HepG2 (cell line): ENCODE results near the gene NPC2. TPM values are rescaled to one million over a fixed set of nuclear protein-coding genes. Genes with fewer than 3 reads are reported as not detected.

Experiments
- ATAC-seq: fragments of 200-7000 bp; cut with Tn5 transposase; 3 replicates; pipeline ENCODE4 v1.9.1; 2020; ENCODE audit warnings: mild to moderate bottlenecking, moderate library complexity
- BruUV-seq: library from RNA; stranded (reverse); fragments of 400-500 nt; replicated peaks from 2 replicates; lab custom pipeline; 2021; lab: Mats Ljungman, UMichigan
- CTCF ChIA-PET: fragments of 300-600 bp; formaldehyde crosslinking; extraction: SDS; loops from one replicate; lab custom pipeline; 2021; ENCODE audit warnings: low total read pairs, inconsistent platforms, low intra/inter-chr PET ratio; lab: Yijun Ruan, JAX
- POLR2A ChIA-PET: fragments of 350-600 bp; sonication (Branson Sonifier 250); formaldehyde crosslinking; loops from one replicate; lab custom pipeline; 2020; ENCODE audit warnings: antibody characterized with exemption, inconsistent platforms; lab: Yijun Ruan, JAX
- DNase-seq: peaks from one replicate; pipeline ENCODE4 v3.0.0-alpha.2; 2015; ENCODE audit warnings: low spot score
- FAIRE-seq: peaks from 3 replicates; lab custom pipeline; 2011; peaks lifted over from hg19 to GRCh38; lab: Jason Lieb, UNC
- H2AFZ ChIP-seq: one replicate; pipeline ENCODE4 v1.6.1; 2011; ENCODE audit warnings: low read length, inconsistent platforms
- H3K27ac ChIP-seq: fragments of 300-600 bp; 3 replicates; pipeline ENCODE4 v1.8.0; 2011; ENCODE audit warnings: mixed run types, mild to moderate bottlenecking, mixed read lengths, low read length, inconsistent platforms; ENCODE audit not compliant: insufficient read depth; ENCODE audit errors: extremely low read length
- H3K27me3 ChIP-seq, 2 experiments: fragments of 200-600 bp in 1 of 2; 2 replicates in 1 of 2; 3 replicates in 1 of 2; pipeline versions ENCODE4 v1.6.0 to v1.8.0; 2011; ENCODE audit warnings: low read length in 2 of 2, mild to moderate bottlenecking in 2 of 2, moderate library complexity in 2 of 2, inconsistent platforms in 1 of 2; ENCODE audit not compliant: insufficient read depth in 2 of 2, control insufficient read depth in 1 of 2
- H3K36me3 ChIP-seq, 2 experiments: fragments of 200-600 bp in 1 of 2; replicated peaks in 1 of 2; 2 replicates in 1 of 2; 3 replicates in 1 of 2; pipeline versions ENCODE4 v1.5.1 to v1.8.0; 2011; ENCODE audit warnings: low read length in 2 of 2, inconsistent platforms in 1 of 2; ENCODE audit not compliant: insufficient read depth in 2 of 2, control insufficient read depth in 1 of 2
- H3K4me1 ChIP-seq: 2 replicates; pipeline ENCODE4 v1.5.1; 2012; ENCODE audit warnings: low read length, inconsistent platforms; ENCODE audit not compliant: insufficient read depth
- H3K4me2 ChIP-seq: 2 replicates; pipeline ENCODE4 v1.6.0; 2011; ENCODE audit warnings: low read depth, low read length, inconsistent platforms
- H3K4me3 ChIP-seq, 3 experiments: fragments of 200-600 bp in 1 of 3; sonication (generic), shearing (Covaris generic) in 1 of 3; replicated peaks in 1 of 3; 2 replicates each; pipeline ENCODE4 v1.5.1; 2011 to 2016; ENCODE audit warnings: low read length in 3 of 3, inconsistent platforms in 2 of 3, low read depth in 2 of 3, mild to moderate bottlenecking in 2 of 3, control low read depth in 1 of 3, mixed read lengths in 1 of 3; ENCODE audit not compliant: insufficient read depth in 1 of 3
- H3K79me2 ChIP-seq: one replicate; pipeline ENCODE4 v1.6.1; 2011; ENCODE audit warnings: low read length, inconsistent platforms; ENCODE audit not compliant: insufficient read depth
- H3K9ac ChIP-seq: 2 replicates; pipeline ENCODE4 v1.6.0; 2011; ENCODE audit warnings: mild to moderate bottlenecking, low read depth, low read length, inconsistent platforms; ENCODE audit not compliant: insufficient read depth
- H3K9me3 ChIP-seq: 2 replicates; pipeline ENCODE4 v1.5.1; 2012; ENCODE audit warnings: mild to moderate bottlenecking, low read length
- H4K20me1 ChIP-seq: 2 replicates; pipeline ENCODE4 v1.6.0; 2011; ENCODE audit warnings: inconsistent platforms, mild to moderate bottlenecking, low read length, moderate library complexity; ENCODE audit not compliant: insufficient read depth
- CBX2 ChIP-seq, 2 experiments: fragments of 200-600 bp in 1 of 2; sonication (generic); formaldehyde crosslinking in 1 of 2; IDR thresholded peaks; 2 replicates each; pipeline versions ENCODE4 v1.7.0 to v1.8.1; 2018 to 2022; ENCODE audit warnings: low read depth in 2 of 2, low read length in 1 of 2, mild to moderate bottlenecking in 1 of 2, missing genetic modification reagents in 1 of 2
- NR2F2 ChIP-seq: IDR thresholded peaks from 2 replicates; pipeline ENCODE4 v1.6.1; 2012; ENCODE audit warnings: low read depth, inconsistent platforms, borderline replicate concordance
- REPIN1 ChIP-seq: sonication (generic); formaldehyde crosslinking; IDR thresholded peaks from 2 replicates; pipeline ENCODE4 v1.8.0; 2022; ENCODE audit warnings: missing genetic modification reagents, low read depth, mild to moderate bottlenecking, borderline replicate concordance
- SMC3 ChIP-seq: IDR thresholded peaks from 2 replicates; pipeline ENCODE4 v1.6.1; 2011; ENCODE audit warnings: low read length, improper control_type of control experiment
- SNAPC2 ChIP-seq: sonication (generic); formaldehyde crosslinking; IDR thresholded peaks from 2 replicates; pipeline ENCODE4 v1.8.1; 2022; ENCODE audit warnings: mild to moderate bottlenecking, missing genetic modification reagents
- SOX13 ChIP-seq, 3 experiments: fragments of 450-650 bp in 1 of 3; sonication (generic) in 1 of 3; formaldehyde crosslinking in 1 of 3; IDR thresholded peaks in 2 of 3; conservative IDR thresholded peaks in 1 of 3; 2 replicates each; pipeline versions ENCODE4 v1.5.0 to v1.6.1; 2016 to 2020; ENCODE audit warnings: antibody characterized with exemption in 1 of 3, mild to moderate bottlenecking in 1 of 3, missing compliant biosample characterization in 1 of 3, missing genetic modification reagents in 1 of 3, moderate library complexity in 1 of 3
- ZNF740 ChIP-seq: sonication (generic); formaldehyde crosslinking; IDR thresholded peaks from 2 replicates; pipeline ENCODE4 v1.4.0; 2020; ENCODE audit warnings: missing genetic modification reagents
- WGBS: methylation state at CpG from one replicate; pipeline ENCODE4 v1.1.6; 2017; ENCODE audit warnings: low lambda C conversion rate; 5-methylcytosine and 5-hydroxymethylcytosine counted together
- in situ Hi-C: cut with HindIII; loops from 2 replicates; pipeline ENCODE4 v1.10.0; 2017; ENCODE audit warnings: low pct_unique_long_range_greater_than_20kb; ENCODE audit not compliant: extremely low pct_ligation_motif_present
- intact Hi-C: fragments of 100-400 bp; cut with micrococcal nuclease; formaldehyde crosslinking; loops from one replicate; pipeline ENCODE4 v1.10.0; 2022; ENCODE audit not compliant: unreplicated experiment
- polyA plus RNA-seq, 8 experiments: library from polyadenylated mRNA; depleted of rRNA in 3 of 8; stranded (reverse) in 7 of 8; unstranded in 1 of 8; fragments of >200 nt; fragmentation: Illumina TruSeq in 4 of 8; extraction: Trizol in 4 of 8; gene quantifications; 2 replicates each; pipeline versions ENCODE4 v1.2.1 to v1.2.3, GENCODE V29; 2011 to 2016; ENCODE audit warnings: low read depth in 4 of 8, missing spikeins in 1 of 8, mixed read lengths in 1 of 8; ENCODE audit not compliant: insufficient read depth in 1 of 8
- total RNA-seq, 5 experiments: library from RNA; depleted of rRNA; stranded (reverse); fragments of >200 nt; fragmentation: Illumina TruSeq; extraction: Trizol; gene quantifications; 2 replicates each; pipeline ENCODE4 v1.2.3, GENCODE V29; 2016; ENCODE audit warnings: low read depth in 1 of 5

Gene NPC2
- total and polyA plus RNA-seq, 2 of the 13 experiments (the other 11 are each of a cell fraction or from before 2014, with no cell fraction given): 132 to 164 TPM

- TF ChIP-seq ZNF740 (CRISPR knock-in tag) (no peak), NR2F2 (no peak), CBX2 (IDR thresholded peaks at IDR 0.05; ENCODE audit: low read depth, low read length) (no peak), CBX2 (CRISPR knock-in tag; IDR thresholded peaks at IDR 0.05; ENCODE audit: low read depth) (no peak), SOX13 (IDR thresholded peaks at IDR 0.05) (no peak), SOX13 (CRISPR knock-in tag; conservative IDR thresholded peaks at IDR 0.05 in 1 of 2, IDR thresholded peaks at IDR 0.05 in 1 of 2) (no peak), REPIN1 (CRISPR knock-in tag) (no peak), SMC3 (no peak)
- TF ChIP-seq, all 625 proteins: peak for 0
Observed at GRCh38 chr14:74469548-74470518, 23.3 kb downstream of the NPC2 start (continued).

GRCh38 chr14:74468513-74468912, 24.6 kb downstream of the NPC2 start:
- FAIRE-seq: no peak
- H3K4me1 ChIP-seq: no peaks in the 10 kb centered on the region
- WGBS: 81% methylated on average over 3 of the region's 3 CpGs
- POLR2A ChIA-PET: no interaction called here
- CTCF ChIA-PET: no interaction called here
- H3K9ac ChIP-seq: no peak overlapping the region
- no peaks in the 10 kb centered on the region for H3K9me3 ChIP-seq
- H4K20me1 ChIP-seq: no peaks in the 10 kb centered on the region
- H3K4me2 ChIP-seq: no peak overlapping the region
- no peaks in the 10 kb centered on the region for H3K79me2 ChIP-seq
- in situ Hi-C loops: no loop called here
- H3K27ac ChIP-seq: no peak overlapping the region
- peaks cover 3 to 11% of the 10 kb centered on the region in 2 experiments; a peak in 2 of 5 replicates for H3K36me3 ChIP-seq
- TF ChIP-seq SNAPC2: no peak
- TF ChIP-seq, all 625 proteins: peak for 0
- Histone ChIP-seq H3K4me3 (no peak overlapping the region), H2AFZ (no peak overlapping the region), H3K27me3 (no peaks in the 10 kb centered on the region)
- DNase-seq (no peak), ATAC-seq (no peak)
- intact Hi-C loops: no loop called here
- no TSS peak for BruUV-seq
